ENCODE results near the gene SEMA4A. TPM values are rescaled to one million over a fixed set of nuclear protein-coding genes. Genes with fewer than 3 reads are reported as not detected.

SEMA4A gene
- total RNA-seq, 1 donor from 2014 or later, result 0.68 TPM

DNA sequence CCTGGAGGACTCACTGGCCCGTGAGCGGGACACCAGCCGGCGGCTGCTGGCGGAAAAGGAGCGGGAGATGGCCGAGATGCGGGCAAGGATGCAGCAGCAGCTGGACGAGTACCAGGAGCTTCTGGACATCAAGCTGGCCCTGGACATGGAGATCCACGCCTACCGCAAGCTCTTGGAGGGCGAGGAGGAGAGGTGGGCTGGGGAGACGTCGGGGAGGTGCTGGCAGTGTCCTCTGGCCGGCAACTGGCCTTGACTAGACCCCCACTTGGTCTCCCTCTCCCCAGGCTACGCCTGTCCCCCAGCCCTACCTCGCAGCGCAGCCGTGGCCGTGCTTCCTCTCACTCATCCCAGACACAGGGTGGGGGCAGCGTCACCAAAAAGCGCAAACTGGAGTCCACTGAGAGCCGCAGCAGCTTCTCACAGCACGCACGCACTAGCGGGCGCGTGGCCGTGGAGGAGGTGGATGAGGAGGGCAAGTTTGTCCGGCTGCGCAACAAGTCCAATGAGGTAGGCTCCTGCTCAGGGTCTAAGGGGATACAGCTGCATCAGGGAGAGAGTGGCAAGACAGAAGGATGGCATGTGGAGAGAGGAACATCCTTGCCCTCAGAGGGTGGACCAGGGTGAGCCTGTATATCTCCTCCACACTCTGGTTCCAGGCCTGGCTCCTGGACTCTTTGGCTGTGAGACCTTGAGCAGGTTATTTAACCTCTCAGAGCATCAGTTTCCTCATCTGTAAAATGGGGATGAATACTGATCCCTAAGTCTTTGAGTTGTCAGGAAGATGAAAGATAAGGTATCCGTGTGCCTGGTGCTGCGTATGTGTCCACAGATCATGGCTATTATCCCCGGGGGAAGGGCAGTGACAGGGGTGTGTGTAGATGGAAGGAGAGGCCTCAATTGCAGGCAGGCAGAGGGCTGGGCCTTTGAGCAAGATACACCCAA, 17.2 kb upstream of the SEMA4A start:
- no peak for DNase-seq

DNA sequence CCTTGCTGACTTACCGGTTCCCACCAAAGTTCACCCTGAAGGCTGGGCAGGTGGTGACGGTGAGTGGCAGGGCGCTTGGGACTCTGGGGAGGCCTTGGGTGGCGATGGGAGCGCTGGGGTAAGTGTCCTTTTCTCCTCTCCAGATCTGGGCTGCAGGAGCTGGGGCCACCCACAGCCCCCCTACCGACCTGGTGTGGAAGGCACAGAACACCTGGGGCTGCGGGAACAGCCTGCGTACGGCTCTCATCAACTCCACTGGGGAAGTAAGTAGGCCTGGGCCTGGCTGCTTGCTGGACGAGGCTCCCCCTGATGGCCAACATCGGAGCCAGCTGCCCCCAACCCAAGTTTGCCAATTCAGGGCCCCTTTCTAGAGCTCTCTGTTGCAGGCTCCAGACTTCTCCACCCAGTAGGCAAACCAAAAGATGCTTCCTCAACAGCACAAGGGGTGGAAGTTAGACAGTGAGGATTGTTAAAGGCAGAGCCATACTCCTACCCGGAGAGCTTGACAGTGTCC, 16.4 kb upstream of the SEMA4A start:
- DNase-seq, result no peak

DNA sequence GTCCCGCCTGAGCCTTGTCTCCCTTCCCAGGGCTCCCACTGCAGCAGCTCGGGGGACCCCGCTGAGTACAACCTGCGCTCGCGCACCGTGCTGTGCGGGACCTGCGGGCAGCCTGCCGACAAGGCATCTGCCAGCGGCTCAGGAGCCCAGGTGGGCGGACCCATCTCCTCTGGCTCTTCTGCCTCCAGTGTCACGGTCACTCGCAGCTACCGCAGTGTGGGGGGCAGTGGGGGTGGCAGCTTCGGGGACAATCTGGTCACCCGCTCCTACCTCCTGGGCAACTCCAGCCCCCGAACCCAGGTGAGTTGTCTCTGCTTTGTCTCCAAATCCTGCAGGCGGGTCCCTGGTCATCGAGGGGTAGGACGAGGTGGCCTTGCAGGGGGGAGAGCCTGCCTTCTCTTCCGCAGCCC, 14.9 kb upstream of the SEMA4A start:
- DNase-seq, result no peak

DNA sequence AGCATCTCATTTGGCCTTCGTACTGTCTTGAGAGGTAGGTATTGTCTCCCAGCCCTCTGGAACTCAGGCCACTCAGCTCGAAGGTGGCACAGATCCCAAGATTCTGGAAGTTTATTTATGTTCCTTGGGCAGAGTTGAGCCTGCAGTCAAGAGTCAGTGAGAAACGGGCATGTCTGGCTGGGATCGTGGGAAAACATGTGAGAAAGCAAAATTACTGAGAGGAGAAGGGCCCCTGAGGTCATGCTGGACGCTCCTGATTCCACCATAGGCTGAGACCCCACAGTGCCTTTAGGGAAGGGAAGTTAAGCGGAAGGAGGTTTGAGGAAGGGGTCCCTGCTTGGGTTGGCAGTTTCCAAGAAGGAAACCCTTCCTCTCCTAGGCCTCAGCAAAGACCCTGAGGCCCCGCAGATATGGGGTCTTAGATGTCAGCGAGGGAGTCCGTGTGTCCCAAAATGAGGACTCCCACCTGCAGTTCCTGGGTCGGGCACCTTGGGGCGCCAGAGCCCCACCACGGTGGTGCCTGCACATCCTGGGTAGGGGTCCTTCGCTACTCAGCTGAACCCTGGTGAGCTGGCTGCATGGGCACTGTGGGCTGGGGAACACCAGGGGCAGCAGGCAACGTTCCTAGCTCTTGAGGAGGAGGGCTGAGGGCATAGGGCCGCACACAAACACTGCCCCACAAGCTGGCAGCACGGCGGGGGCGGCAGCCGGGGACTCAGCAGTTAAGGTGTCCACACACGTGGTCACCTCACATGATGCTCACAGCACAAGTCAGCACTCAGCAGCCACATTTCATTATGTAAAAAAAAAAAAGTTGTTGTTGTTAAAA, 12.3 kb upstream of the SEMA4A start:
- DNase-seq, result peak; percentile 47

DNA sequence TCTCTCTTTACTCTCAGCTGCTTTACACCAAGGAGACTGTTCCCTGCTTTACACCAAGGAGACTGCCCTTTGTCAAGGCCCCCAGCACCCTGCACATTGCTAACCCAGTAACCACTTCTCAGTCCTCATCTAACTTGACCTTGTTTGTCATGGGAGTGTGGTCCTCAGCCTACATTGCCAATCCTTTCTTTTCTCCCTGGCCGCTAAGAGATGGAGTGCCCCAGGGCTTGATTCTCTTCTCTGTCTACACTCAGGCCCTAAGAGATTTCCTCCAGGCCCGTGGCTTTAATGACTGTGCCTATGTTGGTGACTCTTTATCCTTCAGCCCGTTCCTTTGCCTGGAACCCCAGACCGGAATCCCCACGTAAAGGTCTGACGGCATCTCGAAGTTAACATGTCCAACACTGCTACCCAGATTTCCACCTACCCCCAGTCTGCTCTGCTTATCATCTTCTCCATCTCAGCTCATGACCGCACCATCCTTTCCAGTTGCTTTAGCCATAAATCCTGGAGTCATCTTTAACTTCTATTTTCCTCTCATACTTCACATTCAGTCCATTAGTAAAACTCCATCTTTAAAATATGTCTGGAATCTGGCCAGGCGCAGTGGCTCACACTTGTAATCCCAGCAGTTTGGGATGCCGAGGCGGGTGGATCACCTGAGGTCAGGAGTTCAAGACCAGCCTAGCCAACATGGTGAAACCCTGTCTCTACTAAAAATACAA, 9.5 kb upstream of the SEMA4A start:
- no peak for DNase-seq

DNA sequence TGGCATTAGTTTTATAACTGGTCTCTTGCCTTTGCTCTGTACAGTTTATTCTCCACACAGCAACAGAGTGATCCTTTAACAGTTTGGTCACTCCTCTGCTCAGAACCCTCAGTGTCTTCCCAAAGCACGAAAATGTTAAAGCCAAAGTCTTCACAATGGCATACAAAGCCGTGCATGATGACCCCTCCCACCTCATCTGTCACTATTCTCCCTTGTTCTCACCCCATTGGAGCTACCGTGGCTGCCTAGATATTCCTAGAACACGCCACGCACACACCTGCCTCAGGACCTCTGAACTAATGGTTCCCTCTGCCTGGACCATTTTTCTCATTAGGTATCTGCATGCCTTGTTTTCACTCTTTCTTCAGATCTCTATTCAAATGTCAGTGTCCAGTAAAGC, 8.6 kb upstream of the SEMA4A start:
- DNase-seq, result no peak

DNA sequence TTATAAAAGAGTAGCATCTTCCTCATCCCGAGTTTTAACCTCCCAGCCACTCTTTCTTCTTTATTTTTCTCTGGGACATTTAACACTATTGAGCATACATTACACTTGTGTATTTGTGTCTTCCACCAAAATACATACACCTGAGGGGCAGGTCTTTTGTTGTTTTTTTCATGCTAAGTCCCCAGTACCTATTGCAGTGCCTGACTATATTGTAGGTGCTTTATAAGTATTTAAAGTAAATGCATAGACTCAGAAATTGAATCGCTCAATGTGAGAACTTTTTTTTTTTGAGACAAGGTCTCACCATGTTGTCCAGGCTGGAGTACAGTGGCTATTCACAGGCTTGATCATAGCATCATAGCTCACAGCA, 7.8 kb upstream of the SEMA4A start:
- no peak for DNase-seq

DNA sequence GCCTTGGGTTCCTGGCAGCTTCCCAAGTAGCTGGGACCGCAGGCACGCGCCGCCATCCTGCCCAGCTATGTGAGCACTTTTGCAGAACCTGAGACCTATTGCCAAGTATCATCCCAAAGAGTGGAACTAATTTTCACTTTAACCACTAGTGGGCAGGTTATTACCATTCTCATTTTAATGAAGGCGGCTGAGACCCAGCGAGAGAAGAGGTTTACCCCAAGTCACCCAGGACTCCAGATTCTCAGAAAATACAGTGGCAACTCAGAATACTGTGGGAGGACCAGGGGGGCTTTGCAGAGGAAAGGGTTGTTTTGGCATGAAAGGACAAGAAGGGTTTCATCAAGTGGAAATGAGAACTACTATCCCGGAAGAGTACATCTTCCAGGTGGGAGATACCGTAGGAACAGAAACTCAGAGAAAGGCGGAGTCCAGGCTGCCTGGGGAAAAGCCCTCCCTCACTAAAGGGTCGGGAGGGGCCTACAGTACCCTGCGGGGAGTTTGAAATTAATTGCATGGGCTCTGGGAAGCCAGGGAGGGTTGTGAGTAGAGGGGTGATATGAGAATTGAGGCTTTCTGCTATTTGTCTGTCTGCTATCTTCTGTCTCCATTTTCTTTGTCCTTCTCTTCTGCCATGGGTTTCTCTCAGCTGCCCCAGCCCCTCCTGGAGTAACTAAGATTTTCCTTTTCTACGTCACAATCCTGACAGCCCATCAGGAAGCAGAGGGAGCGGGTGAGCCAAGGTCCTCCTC, 7.2 kb upstream of the SEMA4A start:
- peak; percentile 94 for DNase-seq

DNA sequence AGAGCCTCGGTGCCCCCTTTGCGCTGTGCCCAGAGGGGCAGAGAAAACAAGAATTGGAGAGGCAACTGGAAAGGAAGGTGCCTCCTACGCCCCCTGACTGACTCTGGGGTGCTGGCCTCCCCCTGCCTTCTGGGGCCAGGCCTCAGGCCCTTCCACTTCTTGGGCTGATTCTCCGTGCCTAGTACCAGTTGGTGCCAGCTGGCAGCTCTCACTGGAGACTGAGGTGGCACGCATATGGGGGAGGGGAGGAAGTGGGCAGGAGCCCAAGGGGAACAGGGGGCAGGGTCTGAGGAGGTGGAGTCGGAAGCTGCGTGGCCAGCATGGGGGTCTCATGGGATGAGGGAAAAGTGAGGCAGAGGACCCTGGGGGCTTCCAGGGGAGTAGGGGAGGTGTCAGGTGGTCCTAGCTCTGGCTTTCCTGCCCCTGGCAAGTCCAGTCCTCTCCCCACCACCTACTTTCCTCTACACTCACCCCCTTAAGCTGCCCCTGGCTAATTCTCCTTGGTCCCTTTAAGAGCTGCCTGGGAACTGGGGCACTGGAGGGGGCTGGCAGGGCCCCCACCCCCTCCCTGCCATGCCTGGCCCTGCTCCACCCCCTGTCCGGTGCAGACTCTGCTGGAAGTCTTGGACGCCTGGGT, 6.5 kb upstream of the SEMA4A start:
- peak; percentile 46 for DNase-seq

DNA sequence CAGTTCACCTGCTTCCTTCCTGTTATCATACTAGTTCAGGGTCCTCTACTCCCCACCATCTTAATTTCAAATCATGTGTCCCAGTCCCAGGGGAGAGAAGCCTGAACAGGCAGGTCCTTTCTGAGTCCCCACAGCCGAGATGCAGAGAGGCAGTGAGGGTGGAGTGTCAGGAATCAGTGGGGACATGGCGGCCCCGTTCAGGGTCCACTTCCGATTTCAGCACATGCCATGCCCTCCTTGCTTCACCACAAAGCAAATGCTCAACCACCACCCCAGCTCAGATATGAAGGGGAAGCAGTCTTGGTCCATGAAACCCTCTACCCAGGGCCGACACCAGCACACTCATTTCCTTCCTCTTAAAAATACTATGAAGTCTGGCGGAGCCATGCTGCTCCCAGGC, 5.2 kb upstream of the SEMA4A start:
- DNase-seq, result peak; percentile 71

DNA sequence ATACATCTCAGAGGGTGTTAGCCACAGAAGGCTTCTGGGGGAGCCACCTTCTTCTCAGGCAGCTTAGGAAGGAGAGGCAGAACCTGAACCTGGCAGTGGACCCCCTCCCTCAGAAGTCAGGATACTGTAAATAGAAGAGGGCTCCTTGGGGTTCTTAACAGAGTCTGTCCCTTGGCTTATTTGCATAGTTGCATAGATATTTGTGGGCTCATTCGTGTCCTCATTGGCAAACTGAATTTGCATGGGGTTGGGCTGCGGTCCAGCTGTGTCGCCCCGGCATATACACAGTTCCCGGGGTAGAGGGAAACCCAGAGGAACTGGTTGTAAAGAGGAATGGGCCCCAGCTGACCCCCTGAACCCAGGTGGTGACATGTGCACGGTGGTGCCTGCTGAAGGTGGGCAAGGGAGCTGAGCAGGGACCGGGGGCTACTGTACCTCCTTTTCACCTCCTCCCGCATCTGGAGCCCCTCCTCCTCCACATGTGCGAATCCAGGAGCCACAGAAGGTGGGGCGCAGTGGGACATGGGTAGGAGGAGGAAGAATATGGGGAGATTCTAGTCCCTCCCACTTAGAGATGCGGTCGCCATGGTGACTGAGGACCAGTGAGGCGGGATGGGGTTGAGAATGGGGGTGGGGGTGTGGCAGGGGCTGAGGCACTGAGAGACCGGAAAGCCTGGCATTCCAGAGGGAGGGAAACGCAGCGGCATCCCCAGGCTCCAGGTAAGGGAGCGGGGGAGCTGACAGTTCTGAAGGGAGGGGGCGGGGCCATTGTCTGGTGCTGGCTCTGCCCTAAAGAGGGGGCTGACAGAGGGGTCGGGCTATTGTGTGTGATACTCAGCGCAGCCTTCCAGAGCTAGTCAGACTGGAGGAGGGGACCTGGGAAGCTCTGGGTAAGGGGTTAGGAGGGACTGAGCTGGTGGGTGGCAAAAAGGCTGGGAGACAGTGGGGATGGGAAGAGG, 3.7 kb upstream of the SEMA4A start:
- DNase-seq, result no peak

DNA sequence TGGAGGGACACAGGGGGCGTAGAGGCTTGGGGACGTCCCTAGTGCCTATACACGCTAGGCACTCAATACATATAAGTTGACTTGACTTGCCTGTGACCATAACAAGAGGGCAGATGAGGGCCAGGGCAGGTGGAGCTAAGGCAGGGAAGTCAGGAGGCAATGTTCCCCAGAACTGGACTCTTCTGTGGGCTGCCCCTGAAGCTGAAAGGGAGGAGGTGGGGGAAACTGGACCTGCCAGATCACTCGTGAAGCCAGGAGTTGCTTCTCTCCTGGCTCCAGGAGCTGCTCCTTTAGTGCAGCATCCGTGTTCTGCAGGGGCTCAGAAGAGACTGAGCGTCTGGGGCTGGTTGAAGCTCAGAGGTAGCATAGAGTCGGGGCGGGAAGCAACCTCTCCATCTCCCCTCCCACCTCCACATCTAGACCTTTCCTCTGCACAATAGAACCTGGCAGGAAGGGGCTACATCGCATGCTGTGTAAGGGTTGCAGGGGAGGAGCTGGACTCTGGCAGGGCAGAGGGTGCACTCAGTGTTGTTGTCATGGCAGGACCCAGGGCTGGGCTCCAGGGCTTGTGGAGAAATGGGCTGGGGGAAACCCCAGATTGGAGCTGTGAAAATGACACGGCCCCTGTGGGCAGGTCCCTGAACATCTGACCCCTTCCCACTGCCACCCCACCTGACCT, 2.9 kb upstream of the SEMA4A start:
- DNase-seq, result no peak

DNA sequence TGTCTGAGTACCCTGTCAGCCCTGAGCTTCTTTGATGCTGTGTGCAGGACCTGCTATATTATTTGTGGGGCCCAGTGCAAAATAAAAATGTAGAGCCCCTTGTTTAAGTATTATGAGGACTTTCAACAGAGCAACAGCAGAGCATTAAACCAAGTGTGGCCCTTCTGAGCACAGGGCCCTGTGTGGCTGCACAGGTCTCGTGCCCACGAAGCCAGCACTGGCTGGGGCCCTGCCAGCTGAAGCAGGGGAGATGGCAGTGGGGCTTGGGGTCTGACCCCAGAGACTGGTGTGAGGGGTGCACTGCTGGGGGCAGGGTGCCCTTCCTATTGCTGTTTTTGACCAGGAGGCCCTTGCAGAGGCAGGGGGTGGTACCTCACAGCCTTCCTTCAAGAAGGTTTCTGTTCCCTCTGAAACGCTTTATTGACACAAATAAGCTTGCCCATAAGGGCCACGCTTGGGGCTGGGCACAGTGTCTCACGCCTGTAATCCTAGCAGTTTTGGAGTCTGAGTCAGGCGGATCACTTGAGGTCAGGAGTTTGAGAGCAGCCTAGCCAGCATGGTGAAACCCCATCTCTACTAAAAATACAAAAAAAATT, 2.2 kb upstream of the SEMA4A start:
- DNase-seq, result no peak

DNA sequence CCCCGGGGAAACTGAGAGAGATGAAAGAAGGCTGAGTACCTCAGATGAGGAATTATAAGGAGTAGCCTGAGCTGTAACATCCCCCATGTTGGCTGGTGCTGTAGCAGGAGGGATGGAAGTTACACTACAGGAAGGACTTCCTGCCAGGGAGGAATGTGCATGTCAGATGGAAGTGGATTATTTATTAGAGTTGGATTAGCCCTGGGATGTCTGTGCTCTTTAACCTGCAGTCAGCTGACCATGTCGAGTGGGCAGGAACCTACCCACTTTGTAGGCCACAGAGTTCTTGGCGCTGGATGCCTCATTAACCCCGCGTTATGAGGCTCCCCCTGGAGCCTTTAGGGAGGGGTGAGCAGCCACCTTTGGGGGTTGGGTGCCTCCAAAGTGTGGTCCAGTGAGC, 757 bp upstream of the SEMA4A start:
- no peak for DNase-seq

DNA sequence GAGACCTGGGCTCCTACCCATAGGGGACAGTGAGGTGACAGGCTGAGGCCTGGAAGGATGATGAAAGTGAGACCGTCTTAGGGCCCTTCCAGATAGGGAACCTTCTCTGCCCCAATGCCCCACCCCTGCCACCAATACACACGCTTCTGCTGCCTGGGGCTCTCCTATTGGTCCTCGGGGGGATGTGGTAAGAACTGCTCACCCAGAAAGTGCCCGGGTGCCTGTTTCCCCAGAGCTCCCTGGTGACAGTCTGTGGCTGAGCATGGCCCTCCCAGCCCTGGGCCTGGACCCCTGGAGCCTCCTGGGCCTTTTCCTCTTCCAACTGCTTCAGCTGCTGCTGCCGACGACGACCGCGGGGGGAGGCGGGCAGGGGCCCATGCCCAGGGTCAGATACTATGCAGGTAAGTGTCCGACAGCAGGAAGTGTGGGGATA, 948 bp downstream of the SEMA4A start:
- DNase-seq, result no peak

DNA sequence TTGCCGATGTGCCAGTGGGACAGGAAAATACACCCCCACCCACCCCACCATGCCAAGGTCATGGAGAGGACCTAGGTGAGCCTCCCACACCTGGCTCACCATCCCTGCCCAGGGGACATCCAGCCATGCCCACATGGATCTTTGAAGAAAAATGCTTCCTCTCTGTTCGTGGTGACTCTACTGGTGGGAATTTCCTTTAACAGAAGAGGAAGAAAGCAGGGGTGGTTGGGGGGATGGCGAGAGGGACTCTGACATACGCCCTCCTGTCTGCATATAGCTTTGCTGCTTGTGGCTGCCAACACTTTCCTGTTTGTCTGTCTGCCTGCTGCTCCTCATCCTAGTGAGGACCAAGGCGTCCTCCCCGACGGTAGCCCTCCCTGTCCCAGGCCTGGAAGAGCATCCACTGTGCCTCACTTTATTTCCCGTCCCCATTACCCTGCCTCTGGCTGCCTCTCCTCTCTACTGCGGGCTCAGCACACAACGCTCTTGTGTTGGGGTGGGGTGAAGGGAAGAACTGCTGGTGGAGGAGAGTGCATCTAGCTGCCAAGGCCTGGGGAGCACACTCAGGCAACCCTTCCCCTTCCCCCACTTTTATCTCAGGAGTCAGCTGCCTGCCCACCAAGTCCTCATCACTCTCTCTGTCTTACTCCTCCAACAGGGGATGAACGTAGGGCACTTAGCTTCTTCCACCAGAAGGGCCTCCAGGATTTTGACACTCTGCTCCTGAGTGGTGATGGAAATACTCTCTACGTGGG, 2.5 kb downstream of the SEMA4A start:
- DNase-seq, result no peak

DNA sequence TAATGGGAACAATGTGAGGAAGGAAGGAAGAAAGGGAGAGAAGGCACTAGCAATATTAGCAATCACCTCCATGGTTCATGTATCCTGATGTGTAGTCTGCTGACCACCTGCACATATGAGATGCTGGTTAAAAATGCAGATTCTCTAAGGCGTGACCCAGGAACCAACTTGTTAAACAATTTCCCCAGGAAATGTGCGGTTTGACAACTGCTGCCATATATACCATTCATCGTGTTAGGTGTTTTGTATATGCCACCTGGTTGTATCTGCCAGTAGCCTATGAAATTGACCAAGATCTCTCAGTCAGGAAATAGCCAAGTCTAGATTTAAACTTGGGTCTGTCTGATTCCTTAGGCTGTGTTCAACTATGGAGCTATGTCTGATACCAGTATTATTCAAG, 4.1 kb downstream of the SEMA4A start:
- DNase-seq, result no peak

DNA sequence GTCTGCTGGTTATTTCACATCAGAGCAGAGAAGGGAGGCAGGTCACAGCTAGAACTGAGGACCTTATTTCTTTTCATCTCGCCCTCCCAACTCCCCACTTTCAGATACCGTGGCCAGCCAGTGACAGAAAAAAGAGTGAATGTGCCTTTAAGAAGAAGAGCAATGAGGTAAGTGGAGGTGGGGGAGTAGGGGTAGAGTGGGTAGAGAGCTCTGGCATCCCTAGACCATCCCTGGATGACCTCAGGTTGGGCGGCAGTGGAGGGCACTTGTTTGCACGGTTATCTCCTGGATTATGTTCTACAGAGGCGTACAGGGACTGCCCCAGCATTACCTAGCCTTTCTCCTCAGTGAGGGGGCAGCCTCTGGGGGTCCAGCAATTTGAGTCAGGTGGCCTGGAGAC, 4.6 kb downstream of the SEMA4A start:
- no peak for DNase-seq

Data from dermis blood vessel endothelial cell (primary cell).